Choroid plexus epithelial cell (primary cell): ENCODE data around the gene NDFIP1.

Experiments
- DNase-seq: peaks from one replicate; pipeline ENCODE4 v3.0.0-alpha.2; 2010; ENCODE audit warnings: low read depth
- H3K4me3 ChIP-seq: 2 replicates; pipeline ENCODE4 v1.5.1; 2011; ENCODE audit warnings: low read depth, mild to moderate bottlenecking, control low read depth, low read length, moderate library complexity
- CTCF ChIP-seq: conservative IDR thresholded peaks from 2 replicates; pipeline ENCODE4 v1.5.1; 2011; ENCODE audit warnings: low read depth, mild to moderate bottlenecking, control low read depth, inconsistent platforms, low read length, moderate library complexity

Gene NDFIP1

GRCh38 chr5:142100307-142100706 lies 8.3 kb upstream of the NDFIP1 start:
- no peak overlapping the region for H3K4me3 ChIP-seq
- no peak for DNase-seq
- no peak for TF ChIP-seq CTCF

- TF ChIP-seq CTCF, result no peak
- DNase-seq, result no peak
- no peak overlapping the region for H3K4me3 ChIP-seq
Measured at GRCh38 chr5:142102980-142103740, 5.4 kb upstream of the NDFIP1 start.

GRCh38 chr5:142104491-142104890 lies 4.1 kb upstream of the NDFIP1 start:
- no peak overlapping the region for H3K4me3 ChIP-seq
- no peak for TF ChIP-seq CTCF
- DNase-seq, result no peak

- TF ChIP-seq CTCF, result no peak
- H3K4me3 ChIP-seq, result no peak overlapping the region
- peak; percentile 8 for DNase-seq
Measured at GRCh38 chr5:142106061-142106460, 2.5 kb upstream of the NDFIP1 start.

GRCh38 chr5:142107036-142107735 lies 1.4 kb upstream of the NDFIP1 start:
- no peak for TF ChIP-seq CTCF
- no peak for DNase-seq
- H3K4me3 ChIP-seq, result no peak overlapping the region

- no peak for DNase-seq
- no peak for TF ChIP-seq CTCF
- H3K4me3 ChIP-seq, result peak overlapping the region; percentile 75
Measured at GRCh38 chr5:142107736-142108431, 695 bp upstream of the NDFIP1 start.
